ENCODE results near the gene SLC17A4. TPM values are rescaled to one million over a fixed set of nuclear protein-coding genes. Genes with fewer than 3 reads are reported as not detected.
"Not testable (repeated sequence)": the region's sequence is repeated elsewhere in the genome, so short reads cannot be mapped to it uniquely, and the experiment has no call there.

The SLC17A4 gene
- total RNA-seq, 1 donor from 2014 or later = not detected

- not testable (repeated sequence) for DNase-seq (ENCODE audit: low read depth in 2 of 2)
Measured at GRCh38 chr6:25748601-25749517, 5.7 kb upstream of the SLC17A4 start.

DNA sequence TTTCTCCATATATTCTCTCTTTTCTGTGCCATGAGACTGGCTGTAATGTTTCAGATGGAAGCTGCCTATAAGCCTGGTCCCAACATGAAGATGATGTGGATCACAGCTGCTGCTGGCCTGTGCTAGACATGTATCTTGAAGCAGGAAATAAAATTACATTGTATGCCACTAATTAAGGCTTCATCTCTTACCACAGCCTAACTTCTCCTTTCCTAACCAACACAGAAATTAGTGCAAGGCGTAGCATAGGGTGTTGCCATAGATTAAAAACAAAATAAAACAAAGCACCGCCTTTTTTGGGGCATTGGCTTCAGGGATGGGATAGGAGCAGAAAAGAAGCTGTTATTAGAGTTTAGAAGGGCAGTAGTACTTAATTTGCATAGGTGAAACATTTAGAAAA is 4.7 kb upstream of the SLC17A4 start:
- DNase-seq (ENCODE audit: low read depth in 2 of 2) = no peak

DNA sequence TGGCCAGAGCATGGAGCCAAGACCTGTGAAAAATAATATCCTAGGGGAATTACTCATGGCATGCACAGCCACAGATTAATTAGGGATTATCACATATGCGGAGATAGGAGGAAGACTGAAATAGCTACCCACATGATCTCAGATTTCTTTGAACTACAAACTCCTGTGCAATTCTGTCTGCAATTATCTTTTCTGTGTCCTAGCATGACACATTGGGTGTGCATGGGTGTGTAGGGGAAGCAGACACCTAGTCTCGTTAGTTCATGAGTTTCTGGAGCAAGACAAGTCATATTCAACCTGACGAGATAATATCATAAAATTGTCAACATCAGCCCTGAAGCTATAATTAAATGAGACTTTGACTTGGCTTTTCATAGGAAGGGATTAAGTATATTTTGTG is 3.6 kb upstream of the SLC17A4 start:
- DNase-seq (ENCODE audit: low read depth in 2 of 2) = no peak

DNA sequence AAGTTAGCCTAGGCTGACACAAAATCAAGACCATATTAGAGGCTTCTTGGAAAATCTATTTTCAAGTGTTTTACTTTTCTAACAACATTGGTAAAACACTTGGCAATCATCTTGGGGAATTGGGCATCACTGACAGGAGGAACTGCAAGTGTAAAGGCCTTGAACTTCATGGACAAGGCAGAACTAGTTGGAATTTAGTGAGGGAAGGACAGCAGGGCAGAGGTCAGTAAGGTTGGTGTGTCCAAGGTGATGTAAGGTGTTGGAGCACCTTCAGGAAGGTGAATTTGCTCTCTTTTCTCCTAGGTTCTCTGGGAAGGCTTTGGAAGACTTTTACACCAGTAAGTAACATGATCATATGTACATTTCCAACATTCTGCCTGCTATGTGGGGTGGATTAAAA is 1.5 kb upstream of the SLC17A4 start:
- no peak for DNase-seq (ENCODE audit: low read depth in 2 of 2)

GRCh38 chr6:25755483-25755882 is 941 bp downstream of the SLC17A4 start:
- DNase-seq (ENCODE audit: low read depth in 2 of 2) = no peak

DNA sequence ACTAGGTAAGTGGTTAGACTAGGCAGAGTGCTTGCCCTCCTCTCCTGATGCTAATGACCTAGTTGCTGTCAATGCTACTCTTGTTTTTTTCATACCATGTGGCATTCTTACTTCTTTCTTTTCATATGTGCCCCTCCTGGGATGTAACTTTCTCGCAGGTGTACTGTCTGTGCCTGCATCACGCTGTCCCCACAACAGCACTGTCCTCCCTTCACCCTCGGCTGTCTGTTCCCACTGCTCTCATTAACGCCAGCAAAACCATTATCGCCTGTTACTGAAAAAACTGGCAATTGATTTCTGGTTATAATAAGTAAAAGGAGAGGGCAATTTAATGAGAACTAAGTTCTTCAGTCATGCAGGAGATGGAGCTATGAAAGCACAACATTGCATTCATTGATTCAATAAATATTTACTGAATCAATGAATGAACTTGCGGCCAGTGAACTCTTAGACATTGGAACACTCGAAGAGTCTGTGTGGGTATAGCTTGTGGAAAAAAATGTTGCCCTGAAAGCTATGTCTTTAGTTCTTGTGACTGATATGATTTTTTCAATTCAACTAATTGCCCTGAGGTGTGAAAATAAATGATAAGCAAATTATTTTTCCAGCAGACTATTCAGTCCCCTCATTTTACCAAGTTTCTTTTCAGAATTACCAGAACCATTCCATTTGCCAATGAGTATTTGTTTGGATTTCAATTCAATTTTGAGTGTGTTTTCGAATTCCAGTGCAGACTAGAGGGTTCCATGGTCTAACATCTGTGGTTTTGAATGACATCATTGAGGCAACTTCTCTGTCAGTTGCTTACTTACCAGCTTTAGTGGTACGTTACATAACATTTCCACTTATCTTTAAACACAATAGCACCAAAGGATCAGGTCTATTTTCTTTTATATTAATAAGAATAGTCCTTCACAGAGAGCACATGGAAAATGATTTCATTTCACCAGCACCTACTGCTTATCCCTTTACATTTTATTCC is 2.1 kb downstream of the SLC17A4 start:
- no peak for DNase-seq (ENCODE audit: low read depth in 2 of 2)

DNA sequence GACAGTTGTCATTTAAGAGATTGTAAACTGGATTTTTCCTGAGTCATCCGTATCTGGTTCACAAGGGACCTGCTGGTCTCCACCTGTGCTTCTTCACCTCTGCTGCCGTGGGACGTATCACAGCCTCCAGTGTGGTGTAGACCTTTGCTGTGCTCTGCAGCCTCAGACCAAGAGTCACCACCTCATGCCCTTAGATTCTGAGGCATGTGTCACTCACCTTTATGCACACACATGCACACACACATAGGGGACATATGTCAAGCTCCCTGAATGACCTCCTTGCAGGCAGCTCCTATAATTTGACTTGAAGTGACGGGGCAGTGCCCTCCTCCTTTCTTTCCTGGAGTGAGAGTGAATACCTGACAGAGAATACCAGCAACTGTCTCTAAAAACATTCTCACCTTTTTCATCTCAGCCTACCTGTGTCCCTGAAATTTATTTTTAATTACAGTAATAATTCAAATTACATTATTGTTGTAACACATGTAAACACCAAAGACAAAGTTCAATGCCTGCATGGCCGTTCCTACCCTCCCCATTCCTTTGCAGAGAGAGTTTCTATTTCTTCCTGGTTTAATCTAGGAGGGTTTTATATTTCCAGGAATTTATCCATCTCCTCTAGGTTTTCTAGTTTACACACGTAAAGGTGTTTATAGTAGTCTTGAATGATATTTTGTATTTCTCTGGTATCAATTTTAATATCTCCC is 3.5 kb downstream of the SLC17A4 start:
- DNase-seq (ENCODE audit: low read depth in 2 of 2) = no peak

GRCh38 chr6:25764611-25765010 is 10.1 kb downstream of the SLC17A4 start:
- no peak for DNase-seq (ENCODE audit: low read depth in 2 of 2)

- no peak for DNase-seq (ENCODE audit: low read depth in 2 of 2)
Measured at GRCh38 chr6:25768566-25768965, 14.0 kb downstream of the SLC17A4 start.

- DNase-seq (ENCODE audit: low read depth in 2 of 2) = no peak
Measured at GRCh38 chr6:25769983-25770382, 15.4 kb downstream of the SLC17A4 start.

DNA sequence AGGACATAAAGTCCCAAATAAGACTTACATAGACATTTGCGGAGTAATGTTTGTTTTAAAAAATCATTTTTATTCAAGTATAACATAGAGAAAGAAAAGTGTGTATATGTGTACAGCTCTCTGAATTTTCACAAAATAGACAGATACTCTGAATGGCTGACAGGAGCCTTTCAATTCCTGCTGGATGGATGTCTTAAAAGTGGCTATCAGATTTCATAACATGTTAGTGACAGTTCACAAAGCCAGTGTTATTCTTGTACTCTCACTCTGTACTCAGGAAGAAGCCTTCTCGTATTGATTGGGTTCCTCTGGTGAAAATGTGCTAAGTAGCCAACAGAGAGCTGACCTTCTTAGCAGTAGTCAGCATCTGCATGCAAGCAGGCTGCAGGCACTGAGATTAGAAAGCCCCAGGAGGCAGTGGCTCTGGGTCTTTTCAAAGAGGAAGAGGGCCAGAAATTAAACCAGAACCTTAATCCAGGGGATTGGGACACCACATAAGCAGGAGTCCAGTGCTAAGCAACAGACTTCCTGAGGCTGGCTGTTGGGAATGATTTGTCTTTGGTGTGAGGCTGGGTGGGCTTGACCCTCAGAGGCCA is 19.7 kb downstream of the SLC17A4 start:
- no peak for DNase-seq (ENCODE audit: low read depth in 2 of 2)

GRCh38 chr6:25777031-25777430 is 22.5 kb downstream of the SLC17A4 start:
- DNase-seq (ENCODE audit: low read depth in 2 of 2) = no peak

DNA sequence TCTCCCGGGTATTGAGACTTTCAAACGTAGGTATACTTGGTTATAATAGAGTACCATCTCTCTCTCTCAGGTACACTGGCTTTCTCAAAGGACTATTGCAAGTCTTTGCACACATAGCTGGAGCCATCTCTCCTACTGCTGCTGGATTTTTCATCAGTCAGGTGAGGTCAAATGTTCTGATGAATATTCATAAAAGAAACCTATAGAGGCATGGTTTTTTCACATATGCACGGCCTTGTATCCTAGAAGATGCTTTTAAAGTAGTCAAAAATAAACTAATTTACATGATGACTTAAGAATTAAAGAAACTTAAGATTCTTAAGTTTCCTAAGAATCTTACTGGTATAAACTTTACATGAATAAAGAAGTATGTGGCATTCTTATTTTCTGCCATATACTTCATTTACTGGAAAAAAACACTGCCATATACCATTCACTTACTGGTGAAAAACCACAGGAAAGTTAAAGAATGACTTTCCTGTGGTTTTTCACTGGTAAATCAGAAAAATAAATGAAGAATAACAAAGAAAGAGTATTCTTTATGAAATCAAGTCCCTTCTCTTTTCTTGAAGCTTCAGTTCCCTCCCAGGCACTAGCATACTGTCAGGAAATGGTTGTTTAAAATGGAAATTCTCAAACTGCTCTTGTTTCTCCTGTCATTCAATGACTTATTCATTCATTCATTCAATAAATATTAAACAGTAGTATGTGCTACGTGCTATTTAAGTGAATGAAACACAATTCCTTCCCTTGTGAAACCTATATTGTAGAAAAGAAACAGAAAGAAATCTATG is 23.5 kb downstream of the SLC17A4 start:
- DNase-seq (ENCODE audit: low read depth in 2 of 2) = no peak

DNA sequence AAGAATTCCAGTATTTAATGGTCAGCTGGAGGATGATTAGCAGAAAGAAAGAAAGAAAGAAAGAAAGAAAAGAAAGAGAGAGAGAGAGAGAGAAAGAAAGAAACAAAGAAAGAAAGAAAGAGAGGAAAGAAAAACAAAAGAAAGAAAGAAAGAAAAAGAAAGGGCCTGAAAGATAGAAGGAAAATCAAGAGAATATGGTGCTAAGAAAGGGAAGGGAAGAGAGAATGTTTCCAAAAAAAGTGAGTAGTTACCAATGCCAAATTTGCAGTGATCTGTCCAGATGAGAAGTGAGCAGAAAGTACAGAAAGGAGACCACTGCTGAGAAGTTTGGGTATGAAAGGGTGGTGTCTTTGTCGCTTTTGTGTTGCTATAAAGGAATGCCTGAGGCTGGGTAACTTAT is 26.6 kb downstream of the SLC17A4 start:
- DNase-seq (ENCODE audit: low read depth in 2 of 2) = no peak

DNA sequence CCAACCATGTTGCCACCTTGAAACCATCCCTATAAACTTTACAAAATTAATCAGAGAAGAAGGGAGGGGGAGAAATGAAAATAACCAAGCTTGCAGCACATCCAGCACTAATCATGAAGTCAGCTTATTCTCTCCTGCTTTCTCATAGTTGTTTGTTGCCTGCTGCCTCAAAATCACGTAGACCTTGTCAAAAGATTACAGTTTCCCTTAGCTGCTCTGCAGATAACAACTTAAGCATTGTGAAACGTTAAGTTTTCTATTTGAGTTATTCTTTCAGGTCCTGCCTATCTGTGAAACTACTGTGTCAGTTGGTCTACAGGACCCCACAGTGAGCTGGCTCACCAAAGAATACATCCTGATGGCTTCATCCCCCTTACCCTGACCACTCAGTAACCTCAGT is 32.9 kb downstream of the SLC17A4 start:
- DNase-seq (ENCODE audit: low read depth in 2 of 2) = no peak

- DNase-seq (ENCODE audit: low read depth in 2 of 2) = peak; percentile 65 to 70
Measured at GRCh38 chr6:25788305-25788922, 33.9 kb downstream of the SLC17A4 start.

- DNase-seq (ENCODE audit: low read depth in 2 of 2) = no peak
Measured at GRCh38 chr6:25789475-25789874, 34.9 kb downstream of the SLC17A4 start.

DNA sequence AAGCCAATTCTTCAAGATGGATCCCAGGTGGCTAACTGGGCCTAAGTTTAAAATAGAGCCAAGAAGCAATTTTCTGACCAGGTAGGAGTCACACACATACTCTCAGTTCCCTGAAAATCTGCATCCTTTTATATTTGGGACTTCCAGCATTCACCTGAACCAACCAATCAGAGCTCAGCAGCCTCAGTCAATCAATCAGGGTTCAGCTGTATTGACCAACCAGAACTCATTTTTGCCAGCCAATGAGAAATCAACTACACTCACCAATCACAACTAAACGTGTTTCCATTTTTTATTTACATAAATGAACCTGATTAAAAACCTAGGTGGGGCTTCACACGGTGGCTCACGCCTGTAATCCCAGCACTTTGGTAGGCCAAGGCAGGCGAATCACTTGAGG is 37.5 kb downstream of the SLC17A4 start:
- no peak for DNase-seq (ENCODE audit: low read depth in 2 of 2)

DNA sequence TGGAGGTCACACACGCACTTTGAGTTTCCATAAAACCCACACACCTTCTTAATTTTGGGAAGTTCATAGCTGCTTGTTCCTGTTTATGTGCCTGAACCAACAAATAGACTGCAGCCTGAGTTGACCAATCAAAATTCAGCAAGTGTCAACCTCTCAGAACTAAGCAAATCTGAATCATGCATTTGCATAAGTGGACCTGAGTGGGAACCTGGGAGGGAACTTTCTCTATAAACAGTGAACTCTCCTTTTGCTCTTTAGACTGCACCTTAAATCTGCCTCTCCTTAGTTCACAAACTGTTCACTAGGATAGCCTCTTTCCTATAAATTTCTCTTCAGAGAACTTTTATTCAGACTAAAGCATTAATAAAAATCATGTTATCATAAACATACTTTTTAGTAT is 39.4 kb downstream of the SLC17A4 start:
- no peak for DNase-seq (ENCODE audit: low read depth in 2 of 2)

GRCh38 chr6:25794784-25795183 is 40.2 kb downstream of the SLC17A4 start:
- DNase-seq (ENCODE audit: low read depth in 2 of 2) = no peak
